Cardiac muscle cell (in vitro differentiated cells and primary cell): Measurements from ENCODE around the gene REXO4. TPM values are rescaled to one million over a fixed set of nuclear protein-coding genes. Genes with fewer than 3 reads are reported as not detected.
A peak's percentile ranks its signal among the peaks of the same experiment; 100 is the strongest.

Experiments used
- DNase-seq, 2 donors: peaks; one replicate each; pipeline versions ENCODE4 v3.0.0 to v3.0.0-alpha.2; 2010 to 2017; ENCODE audit warnings: low read depth in 1 of 2, low spot score in 1 of 2
- H3K27ac ChIP-seq: fragments of 200-600 bp; sonication (generic); 2 replicates; pipeline ENCODE4 v1.5.1; 2016
- H3K27me3 ChIP-seq: fragments of 200-600 bp; sonication (generic); 2 replicates; pipeline ENCODE4 v1.6.0; 2016; ENCODE audit warnings: control low read depth
- H3K36me3 ChIP-seq: fragments of 200-600 bp; sonication (generic); 2 replicates; pipeline ENCODE4 v1.5.1; 2016; ENCODE audit warnings: control low read depth
- H3K4me1 ChIP-seq: fragments of 200-600 bp; sonication (generic); 2 replicates; pipeline ENCODE4 v1.8.1; 2017; ENCODE audit warnings: low read depth, mild to moderate bottlenecking, mixed run types
- H3K4me3 ChIP-seq: fragments of 200-600 bp; sonication (generic); 2 replicates; pipeline ENCODE4 v1.5.1; 2016; ENCODE audit warnings: mild to moderate bottlenecking
- H3K9me3 ChIP-seq: fragments of 200-600 bp; sonication (generic); 2 replicates; pipeline ENCODE4 v1.5.1; 2017; ENCODE audit warnings: low read depth, mild to moderate bottlenecking, control low read depth
- CTCF ChIP-seq: IDR thresholded peaks from 2 replicates; pipeline ENCODE4 v1.5.1; 2012; ENCODE audit warnings: low read depth, mild to moderate bottlenecking, low read length
- polyA plus RNA-seq: library from polyadenylated mRNA; unstranded; fragments of >200 nt; fragmentation: Nextera tagmentation; extraction: Ambion mirVana; gene quantifications from 2 replicates; pipeline ENCODE4 v1.2.1, GENCODE V29; 2016
- total RNA-seq: library from RNA; depleted of rRNA; stranded (reverse); fragments of >200 nt; gene quantifications from 2 replicates; pipeline ENCODE4 v1.2.3, GENCODE V29; 2016

The REXO4 gene
- total and polyA plus RNA-seq, 2 experiments from 2014 or later = 27.1 to 50.2 TPM

GRCh38 chr9:133367778-133368177 lies 50.0 kb downstream of the REXO4 start:
- TF ChIP-seq CTCF = no peak
- Histone ChIP-seq H3K9me3 (no peaks in the 10 kb centered on the region), H3K4me1 (no peaks in the 10 kb centered on the region), H3K27me3 (no peaks in the 10 kb centered on the region), H3K27ac (no peak overlapping the region), H3K36me3 (peaks cover 27% of the 10 kb centered on the region), H3K4me3 (no peak overlapping the region)
- no peak for DNase-seq

- H3K9me3 ChIP-seq = no peaks in the 10 kb centered on the region
- peaks cover 24% of the 10 kb centered on the region for H3K36me3 ChIP-seq
- TF ChIP-seq CTCF = no peak
- no peak overlapping the region for H3K4me3 ChIP-seq
- no peaks in the 10 kb centered on the region for H3K27me3 ChIP-seq
- no peak overlapping the region for H3K27ac ChIP-seq
- no peaks in the 10 kb centered on the region for H3K4me1 ChIP-seq
- DNase-seq = no peak
These were observed 50.6 kb downstream of the REXO4 start for GRCh38 chr9:133367221-133367620.

- no peaks in the 10 kb centered on the region for H3K4me1 ChIP-seq
- peaks cover 32% of the 10 kb centered on the region for H3K36me3 ChIP-seq
These were observed 51.4 kb downstream of the REXO4 start for GRCh38 chr9:133366435-133366834.

GRCh38 chr9:133362359-133363044 lies 55.3 kb downstream of the REXO4 start:
- Histone ChIP-seq H3K4me1 (no peaks in the 10 kb centered on the region), H3K4me3 (no peak overlapping the region), H3K27ac (no peak overlapping the region), H3K36me3 (peaks cover 33% of the 10 kb centered on the region), H3K27me3 (no peaks in the 10 kb centered on the region), H3K9me3 (no peaks in the 10 kb centered on the region)
- peak in 1 of 2 donors; percentile 47 for DNase-seq
- TF ChIP-seq CTCF = no peak

More at GRCh38 chr9:133366435-133366834, 51.4 kb downstream of the REXO4 start:
- no peak for TF ChIP-seq CTCF
- DNase-seq = no peak
- no peaks in the 10 kb centered on the region for H3K27me3 ChIP-seq
- H3K9me3 ChIP-seq = no peaks in the 10 kb centered on the region
- no peak overlapping the region for H3K4me3 ChIP-seq
- no peak overlapping the region for H3K27ac ChIP-seq

GRCh38 chr9:133361507-133362092 lies 56.2 kb downstream of the REXO4 start:
- H3K36me3 ChIP-seq = peaks cover 33% of the 10 kb centered on the region

More at GRCh38 chr9:133361507-133362092, 56.2 kb downstream of the REXO4 start:
- H3K9me3 ChIP-seq = no peaks in the 10 kb centered on the region
- H3K27me3 ChIP-seq = no peaks in the 10 kb centered on the region
- peaks cover 4% of the 10 kb centered on the region for H3K4me1 ChIP-seq
- H3K27ac ChIP-seq = peak overlapping the region; percentile 7
- DNase-seq = no peak
- no peak overlapping the region for H3K4me3 ChIP-seq
- no peak for TF ChIP-seq CTCF
